Chondrocyte (in vitro differentiated cells): Measurements from ENCODE around the gene KCNN4. TPM values are rescaled to one million over a fixed set of nuclear protein-coding genes. Genes with fewer than 3 reads are reported as not detected.

Source experiments
- DNase-seq: peaks from one replicate; pipeline ENCODE4 v3.0.0; 2021; ENCODE audit warnings: mixed read lengths, low spot score
- H3K27ac Mint-ChIP-seq: one replicate; pipeline ENCODE4 v1.8.0; 2021; ENCODE audit warnings: mild to moderate bottlenecking, moderate library complexity, mixed read lengths; ENCODE audit not compliant: unreplicated experiment
- H3K27me3 Mint-ChIP-seq: 2 replicates; pipeline ENCODE4 v1.8.0; 2021; ENCODE audit warnings: low read depth, mixed read lengths
- H3K36me3 Mint-ChIP-seq: 2 replicates; pipeline ENCODE4 v1.8.0; 2021; ENCODE audit warnings: low read depth, mixed read lengths
- H3K4me1 Mint-ChIP-seq: 2 replicates; pipeline ENCODE4 v1.8.0; 2021; ENCODE audit warnings: low read depth, mild to moderate bottlenecking, mixed read lengths
- H3K4me3 Mint-ChIP-seq: one replicate; pipeline ENCODE4 v1.8.0; 2021; ENCODE audit warnings: mild to moderate bottlenecking, moderate library complexity, mixed read lengths; ENCODE audit not compliant: unreplicated experiment
- H3K9me3 Mint-ChIP-seq: 2 replicates; pipeline ENCODE4 v1.8.0; 2021; ENCODE audit warnings: low read depth, mixed read lengths
- CTCF ChIP-seq: fragments of 200-600 bp; sonication (generic); IDR thresholded peaks from 2 replicates; pipeline ENCODE4 v1.5.0; 2021; ENCODE audit warnings: antibody characterized with exemption, mild to moderate bottlenecking, moderate library complexity
- total RNA-seq: library from RNA; stranded (reverse); gene quantifications from 3 replicates; pipeline ENCODE4 v1.2.1, GENCODE V29; 2021

KCNN4 gene
- total RNA-seq, 1 donor from 2014 or later: 2.3 TPM

GRCh38 chr19:43784981-43785808 is 4.4 kb upstream of the KCNN4 start:
- Mint-ChIP-seq H3K27me3 (peaks cover 7% of the 10 kb centered on the region), H3K27ac (peak overlapping the region; percentile 67), H3K36me3 (no peaks in the 10 kb centered on the region), H3K4me3 (no peak overlapping the region), H3K4me1 (peaks cover 30% of the 10 kb centered on the region), H3K9me3 (no peaks in the 10 kb centered on the region)
- no peak for DNase-seq
- peak; percentile 99 for TF ChIP-seq CTCF

- DNase-seq: no peak
- H3K27ac Mint-ChIP-seq: peak overlapping the region; percentile 75
- TF ChIP-seq CTCF: no peak
- peaks cover 4% of the 10 kb centered on the region for H3K27me3 Mint-ChIP-seq
- H3K4me3 Mint-ChIP-seq: no peak overlapping the region
- no peaks in the 10 kb centered on the region for H3K36me3 Mint-ChIP-seq
- H3K9me3 Mint-ChIP-seq: no peaks in the 10 kb centered on the region
- peaks cover 38% of the 10 kb centered on the region for H3K4me1 Mint-ChIP-seq
Measured at GRCh38 chr19:43784241-43784980, 3.6 kb upstream of the KCNN4 start.

- TF ChIP-seq CTCF: no peak
- H3K36me3 Mint-ChIP-seq: no peaks in the 10 kb centered on the region
- no peak for DNase-seq
- H3K27me3 Mint-ChIP-seq: no peaks in the 10 kb centered on the region
- peaks cover 39% of the 10 kb centered on the region for H3K4me1 Mint-ChIP-seq
- no peak overlapping the region for H3K4me3 Mint-ChIP-seq
- H3K27ac Mint-ChIP-seq: no peak overlapping the region
- H3K9me3 Mint-ChIP-seq: no peaks in the 10 kb centered on the region
Measured at GRCh38 chr19:43783636-43784035, 2.9 kb upstream of the KCNN4 start.

- H3K4me3 Mint-ChIP-seq: no peak overlapping the region
- H3K36me3 Mint-ChIP-seq: no peaks in the 10 kb centered on the region
- no peaks in the 10 kb centered on the region for H3K9me3 Mint-ChIP-seq
- peaks cover 48% of the 10 kb centered on the region for H3K4me1 Mint-ChIP-seq
- no peak for TF ChIP-seq CTCF
- H3K27me3 Mint-ChIP-seq: no peaks in the 10 kb centered on the region
- H3K27ac Mint-ChIP-seq: no peak overlapping the region
- DNase-seq: no peak
Measured at GRCh38 chr19:43782689-43783231, 2.0 kb upstream of the KCNN4 start.

GRCh38 chr19:43782311-43782660 is 1.5 kb upstream of the KCNN4 start:
- no peak for DNase-seq
- peaks cover 53% of the 10 kb centered on the region for H3K4me1 Mint-ChIP-seq
- no peaks in the 10 kb centered on the region for H3K36me3 Mint-ChIP-seq
- no peaks in the 10 kb centered on the region for H3K27me3 Mint-ChIP-seq
- H3K9me3 Mint-ChIP-seq: no peaks in the 10 kb centered on the region
- H3K27ac Mint-ChIP-seq: no peak overlapping the region
- no peak for TF ChIP-seq CTCF
- no peak overlapping the region for H3K4me3 Mint-ChIP-seq
